ENCODE results near the gene MRPL19. TPM values are rescaled to one million over a fixed set of nuclear protein-coding genes. Genes with fewer than 3 reads are reported as not detected.
A peak's percentile ranks its signal among the peaks of the same experiment; 100 is the strongest.

MRPL19 gene
- total RNA-seq, 1 experiment from 2014 or later: 65.3 TPM

DNA sequence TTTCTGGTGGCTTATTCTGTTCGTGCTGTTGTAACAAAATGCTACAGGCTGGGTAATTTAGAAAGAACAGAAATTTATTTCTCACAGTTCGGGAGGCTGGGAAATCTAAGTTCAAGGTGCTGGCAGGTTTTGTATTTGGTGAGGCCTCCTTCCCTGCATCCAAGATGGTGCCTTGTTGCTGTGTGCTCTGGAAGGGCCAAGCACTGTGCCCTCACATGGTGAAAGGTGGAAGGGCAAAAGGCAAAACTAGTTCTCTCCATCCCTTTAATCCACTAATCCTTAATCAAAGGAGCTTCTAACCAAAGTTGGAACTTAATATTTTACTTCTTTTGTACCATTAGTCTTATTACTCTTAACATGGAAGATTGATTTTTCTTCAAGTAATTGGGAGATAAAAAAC lies 7.4 kb downstream of the MRPL19 start:
- Histone ChIP-seq H3K9ac (ENCODE audit: low read length) (no peak overlapping the region), H3K4me2 (ENCODE audit: low read length) (no peak overlapping the region), H3K27me3 (ENCODE audit: insufficient read depth, low read length) (no peaks in the 10 kb centered on the region), H2AFZ (ENCODE audit: low read depth, low read length, poor library complexity, severe bottlenecking) (no peak overlapping the region), H3K9me2 (ENCODE audit: insufficient read depth) (no peaks in the 10 kb centered on the region), H4K20me1 (ENCODE audit: insufficient read depth) (no peaks in the 10 kb centered on the region), H3K79me2 (ENCODE audit: insufficient read depth, low read length) (peaks cover 55% of the 10 kb centered on the region), H3K4me1 (ENCODE audit: control insufficient read depth in 1 of 2, insufficient read depth in 2 of 2, low read length in 2 of 2) (no peaks in the 10 kb centered on the region), H3K36me3 (ENCODE audit: control insufficient read depth in 1 of 2, insufficient read depth in 2 of 2, low read length in 2 of 2) (peaks cover 57 to 62% of the 10 kb centered on the region in 2 experiments; a peak in 3 of 4 replicates), H3K27ac (ENCODE audit: low read depth, low read length) (no peak overlapping the region), H3K9me3 (ENCODE audit: control insufficient read depth in 1 of 2, insufficient read depth in 1 of 2, low read depth in 1 of 2, low read length in 2 of 2) (no peaks in the 10 kb centered on the region), H3K4me3 (replicated peaks in 1 of 2; ENCODE audit: low read depth in 1 of 2, low read length in 2 of 2) (no peak overlapping the region)
- DNase-seq (ENCODE audit: low read depth, low spot score): no peak
- ChIA-PET POLR2A (no interaction called here), RAD21 (ENCODE audit: low non-redundant PET in 1 of 2, low total read pairs in 2 of 2, uncharacterized antibody in 2 of 2, unreplicated experiment in 2 of 2) (no interaction called here), CTCF (no interaction called here)
- intact Hi-C loops (cut with micrococcal nuclease): no loop called here
- no peak; the same call in 1 of the 2 replicates for ATAC-seq
- no TSS peak for BruUV-seq (replicated peaks)
- no peak for TF ChIP-seq CEBPB (IDR thresholded peaks at IDR 0.05; ENCODE audit: low read depth)
- TF ChIP-seq, protein P1, sequence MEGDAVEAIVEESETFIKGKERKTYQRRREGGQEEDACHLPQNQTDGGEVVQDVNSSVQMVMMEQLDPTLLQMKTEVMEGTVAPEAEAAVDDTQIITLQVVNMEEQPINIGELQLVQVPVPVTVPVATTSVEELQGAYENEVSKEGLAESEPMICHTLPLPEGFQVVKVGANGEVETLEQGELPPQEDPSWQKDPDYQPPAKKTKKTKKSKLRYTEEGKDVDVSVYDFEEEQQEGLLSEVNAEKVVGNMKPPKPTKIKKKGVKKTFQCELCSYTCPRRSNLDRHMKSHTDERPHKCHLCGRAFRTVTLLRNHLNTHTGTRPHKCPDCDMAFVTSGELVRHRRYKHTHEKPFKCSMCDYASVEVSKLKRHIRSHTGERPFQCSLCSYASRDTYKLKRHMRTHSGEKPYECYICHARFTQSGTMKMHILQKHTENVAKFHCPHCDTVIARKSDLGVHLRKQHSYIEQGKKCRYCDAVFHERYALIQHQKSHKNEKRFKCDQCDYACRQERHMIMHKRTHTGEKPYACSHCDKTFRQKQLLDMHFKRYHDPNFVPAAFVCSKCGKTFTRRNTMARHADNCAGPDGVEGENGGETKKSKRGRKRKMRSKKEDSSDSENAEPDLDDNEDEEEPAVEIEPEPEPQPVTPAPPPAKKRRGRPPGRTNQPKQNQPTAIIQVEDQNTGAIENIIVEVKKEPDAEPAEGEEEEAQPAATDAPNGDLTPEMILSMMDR (IDR thresholded peaks at IDR 0.05 in 2 of 3, conservative IDR thresholded peaks at IDR 0.05 in 1 of 3; ENCODE audit: borderline replicate concordance in 1 of 3, insufficient read depth in 1 of 3, low read depth in 2 of 3, low read length in 2 of 3): peak in 1 of 3 experiments; percentile 20; a peak in 1 of 6 replicates

DNA sequence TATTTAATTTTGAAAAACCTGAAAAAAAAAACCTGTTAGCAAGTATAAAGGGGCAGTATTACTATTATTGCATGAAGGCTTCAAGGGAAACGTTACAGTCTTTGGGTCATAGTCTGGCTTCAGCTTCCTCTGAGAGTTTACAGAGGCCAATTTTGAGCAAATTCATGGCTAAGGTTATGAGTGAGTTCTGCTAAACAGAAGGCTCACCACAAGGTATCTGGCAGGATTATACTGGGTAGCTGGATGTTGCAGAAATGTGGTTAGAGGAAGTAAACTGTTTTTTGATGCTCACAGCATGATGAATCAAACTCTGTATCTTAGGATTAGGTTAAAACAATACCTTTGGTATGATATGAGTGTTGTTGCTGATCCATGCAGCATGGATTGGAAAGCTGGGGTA lies 9.3 kb downstream of the MRPL19 start:
- Histone ChIP-seq H3K79me2 (ENCODE audit: insufficient read depth, low read length) (peaks cover 56% of the 10 kb centered on the region), H2AFZ (ENCODE audit: low read depth, low read length, poor library complexity, severe bottlenecking) (no peak overlapping the region), H3K27me3 (ENCODE audit: insufficient read depth, low read length) (no peaks in the 10 kb centered on the region), H3K9me3 (ENCODE audit: control insufficient read depth in 1 of 2, insufficient read depth in 1 of 2, low read depth in 1 of 2, low read length in 2 of 2) (no peaks in the 10 kb centered on the region), H3K9me2 (ENCODE audit: insufficient read depth) (no peaks in the 10 kb centered on the region), H3K4me3 (replicated peaks in 1 of 2; ENCODE audit: low read depth in 1 of 2, low read length in 2 of 2) (no peak overlapping the region), H3K27ac (ENCODE audit: low read depth, low read length) (no peak overlapping the region), H3K36me3 (ENCODE audit: control insufficient read depth in 1 of 2, insufficient read depth in 2 of 2, low read length in 2 of 2) (peaks cover 49 to 55% of the 10 kb centered on the region in 2 experiments; a peak in 3 of 4 replicates), H3K4me1 (ENCODE audit: control insufficient read depth in 1 of 2, insufficient read depth in 2 of 2, low read length in 2 of 2) (no peaks in the 10 kb centered on the region), H4K20me1 (ENCODE audit: insufficient read depth) (no peaks in the 10 kb centered on the region), H3K9ac (ENCODE audit: low read length) (no peak overlapping the region), H3K4me2 (ENCODE audit: low read length) (no peak overlapping the region)
- intact Hi-C loops (cut with micrococcal nuclease): no loop called here
- ATAC-seq: no peak
- TF ChIP-seq CBX3 (IDR thresholded peaks at IDR 0.05; ENCODE audit: low read depth): no peak
- TF ChIP-seq ELF1 (IDR thresholded peaks at IDR 0.05; ENCODE audit: borderline replicate concordance, low read depth): no peak
- TF ChIP-seq FOSL1 (IDR thresholded peaks at IDR 0.05; ENCODE audit: low read depth): no peak
- TF ChIP-seq, protein P2, sequence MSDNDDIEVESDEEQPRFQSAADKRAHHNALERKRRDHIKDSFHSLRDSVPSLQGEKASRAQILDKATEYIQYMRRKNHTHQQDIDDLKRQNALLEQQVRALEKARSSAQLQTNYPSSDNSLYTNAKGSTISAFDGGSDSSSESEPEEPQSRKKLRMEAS (IDR thresholded peaks at IDR 0.05): no peak
- no peak for TF ChIP-seq EZH2phosphoT487 (IDR thresholded peaks at IDR 0.05; ENCODE audit: borderline replicate concordance)
- no peak for TF ChIP-seq TCF7L2 (IDR thresholded peaks at IDR 0.05; ENCODE audit: borderline replicate concordance, extremely low read depth, insufficient read depth, insufficient read length)
- TF ChIP-seq YY1 (IDR thresholded peaks at IDR 0.05; ENCODE audit: extremely low read depth, insufficient replicate concordance, low read depth, low read length): no peak
- ChIA-PET POLR2A (no interaction called here), RAD21 (ENCODE audit: low non-redundant PET in 1 of 2, low total read pairs in 2 of 2, uncharacterized antibody in 2 of 2, unreplicated experiment in 2 of 2) (no interaction called here), CTCF (interaction anchor here (1.9 kb wide), 1 partner anchor 21 kb away, joined by 4 read pairs; no protein-coding TSS in a partner anchor)
- no peak for DNase-seq (ENCODE audit: low read depth, low spot score)
- no TSS peak for BruUV-seq (replicated peaks)

All from HCT116 (cell line).